Dermis microvascular lymphatic vessel endothelial cell (primary cell): ENCODE measurements around the gene UBTD2. TPM values are rescaled to one million over a fixed set of nuclear protein-coding genes. Genes with fewer than 3 reads are reported as not detected.
"Not testable (repeated sequence)": the region's sequence is repeated elsewhere in the genome, so short reads cannot be mapped to it uniquely, and the experiment has no call there.

ENCODE experiments used
- DNase-seq, 2 donors: peaks; one replicate each; pipeline versions ENCODE4 v3.0.0 to v3.0.0-alpha.2; 2010; ENCODE audit warnings: low read depth in 2 of 2
- total RNA-seq: library from RNA; depleted of rRNA; stranded (reverse); fragments of >200 nt; gene quantifications from 2 replicates; pipeline ENCODE4 v1.2.1, GENCODE V29; 2014

UBTD2 gene
- total RNA-seq, 1 donor from 2014 or later, result 15.7 TPM

DNA sequence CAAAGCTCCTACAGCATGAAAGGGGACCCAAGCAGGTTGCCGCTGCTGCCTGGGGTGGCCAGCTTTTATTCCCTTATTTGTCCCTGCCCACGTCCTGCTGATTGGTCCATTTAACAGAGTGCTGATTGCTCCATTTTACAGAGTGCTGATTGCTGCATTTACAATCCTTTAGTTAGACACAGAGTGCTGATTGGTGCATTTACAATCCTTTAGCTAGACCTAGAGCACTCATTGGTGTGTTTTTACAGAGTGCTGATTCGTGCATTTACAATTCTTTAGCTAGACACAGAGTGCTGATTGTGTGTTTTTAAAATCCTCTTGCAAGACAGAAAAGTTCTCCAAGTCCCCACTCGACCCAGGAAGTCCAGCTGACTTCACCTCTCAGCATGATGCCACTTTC lies 85.8 kb downstream of the UBTD2 start:
- not testable (repeated sequence) for DNase-seq

DNA sequence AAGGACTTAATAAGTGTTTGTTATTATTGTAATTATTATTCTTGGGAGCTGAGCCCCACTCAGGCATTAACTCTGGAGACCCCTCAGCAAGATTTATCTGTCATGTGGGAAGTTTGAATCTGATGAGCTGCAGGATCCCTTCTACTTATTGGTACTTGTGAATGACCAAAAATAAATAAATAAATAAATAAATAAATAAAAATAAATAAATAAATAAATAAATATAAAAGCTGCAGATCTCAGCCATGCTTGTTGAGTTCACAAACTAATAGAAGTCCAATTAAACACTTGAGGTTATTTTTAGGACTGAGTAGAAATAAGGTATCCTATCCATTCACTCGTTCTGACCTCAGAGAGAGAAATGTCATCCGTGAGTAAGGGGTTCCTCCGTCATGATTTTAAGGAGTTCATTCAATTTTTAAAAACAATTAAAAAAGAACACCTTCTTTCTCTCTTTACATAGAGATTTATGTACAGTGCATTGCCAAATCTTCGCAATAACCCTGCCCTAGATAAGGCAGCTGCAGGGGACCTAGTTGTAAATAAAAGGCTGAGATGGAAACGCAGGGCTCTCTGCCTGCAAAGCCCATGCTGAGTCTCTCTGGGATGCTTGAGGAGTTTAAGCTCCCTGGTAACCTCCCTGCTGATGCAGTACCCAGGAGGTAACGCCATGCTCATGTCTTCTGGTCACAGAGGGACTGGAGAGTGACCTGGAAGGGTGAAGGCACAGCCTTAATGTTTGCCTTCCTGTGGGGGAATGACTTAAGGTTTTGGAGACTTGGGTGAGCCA lies 88.4 kb downstream of the UBTD2 start:
- DNase-seq, result no peak

DNA sequence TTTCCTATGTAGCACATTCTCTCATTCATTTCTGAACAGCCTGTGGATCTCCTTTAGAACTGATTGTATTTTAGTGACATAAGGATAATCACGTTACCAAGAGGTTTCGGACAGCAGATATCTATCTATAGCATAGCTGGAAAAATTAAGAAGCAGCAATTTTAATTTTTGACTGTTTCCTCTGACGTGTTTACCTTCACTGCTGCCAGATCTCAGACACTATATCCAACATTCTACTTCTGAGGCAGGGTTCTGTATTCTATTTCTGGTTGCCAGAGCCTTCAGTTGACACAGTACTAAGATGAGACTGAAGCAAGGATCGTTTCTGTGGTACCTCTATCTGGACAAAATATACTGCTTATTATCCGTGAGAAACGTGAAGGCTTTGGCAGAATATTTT lies 89.7 kb downstream of the UBTD2 start, which contains the start of gene EFCAB9:
TSS of gene EFCAB9 (plus strand) at position 301 of the 400 bp plus-strand sequence. CDS start at position 302, 1 bp downstream.
- DNase-seq, result no peak

DNA sequence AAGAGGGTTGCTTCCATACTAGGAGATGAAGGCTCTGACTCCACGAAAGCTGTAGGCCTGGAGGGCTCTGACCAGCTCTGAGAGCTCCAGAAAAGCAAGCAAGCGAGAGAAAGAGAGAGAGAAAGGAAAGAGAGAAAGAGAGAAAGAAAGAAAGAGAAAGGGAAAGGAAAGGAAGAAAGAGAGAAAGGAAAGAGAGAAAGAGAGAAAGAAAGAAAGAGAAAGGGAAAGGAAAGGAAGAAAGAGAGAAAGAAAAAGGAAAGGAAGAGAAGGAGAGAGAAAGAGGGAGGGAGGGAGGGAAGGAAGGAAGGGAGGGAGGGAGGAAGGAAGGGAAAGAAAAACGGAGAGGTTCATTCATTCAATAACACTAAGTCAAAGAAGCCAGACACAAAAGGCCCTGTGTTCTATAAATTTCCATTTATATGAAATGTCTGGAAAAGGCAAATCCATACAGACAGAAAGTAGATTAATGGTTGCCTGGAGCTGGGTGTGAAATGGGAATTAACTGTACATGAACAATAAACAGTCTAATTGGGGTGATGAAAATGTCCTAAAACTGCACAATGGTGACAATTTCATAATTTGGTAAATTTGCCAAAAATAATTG lies 93.8 kb downstream of the UBTD2 start:
- no peak for DNase-seq

DNA sequence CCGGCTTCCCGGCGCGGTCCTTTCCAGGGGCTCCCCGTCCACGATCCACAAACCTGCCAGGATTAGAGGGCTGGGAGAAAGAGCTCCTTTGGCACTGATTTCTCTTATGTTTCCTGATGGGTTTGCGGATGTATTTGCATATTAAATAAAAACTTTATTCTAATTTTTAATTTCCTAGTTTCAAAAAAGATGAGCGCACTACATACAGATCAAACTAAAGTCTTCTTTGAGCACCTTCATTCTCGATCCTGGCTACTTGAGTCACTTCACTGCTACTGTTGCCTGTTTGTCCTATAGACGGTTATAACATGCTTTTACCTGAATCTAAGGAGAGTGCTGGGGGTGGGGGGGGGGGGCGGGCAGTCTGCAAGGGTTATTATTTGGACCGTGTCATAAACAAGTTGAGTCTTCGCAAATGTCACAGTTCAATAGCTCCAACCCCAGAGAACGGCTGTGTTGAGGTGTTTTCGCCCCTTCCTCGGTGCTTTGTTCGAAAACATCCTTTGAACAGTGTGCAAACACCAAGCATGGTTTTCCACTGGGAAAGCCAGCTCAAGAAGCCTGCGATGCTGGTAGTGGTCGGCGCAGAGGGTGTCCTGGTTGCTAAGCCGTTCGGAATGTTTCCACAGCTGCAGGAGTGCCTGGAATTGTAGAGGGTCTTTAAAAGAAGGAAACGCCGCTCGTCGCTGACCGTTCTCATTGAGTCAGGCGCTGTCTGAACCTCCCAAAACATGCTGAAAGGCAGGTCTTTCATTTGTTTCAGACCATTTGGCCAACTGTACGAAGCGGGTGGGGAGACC lies 94.5 kb downstream of the UBTD2 start:
- DNase-seq, result no peak

DNA sequence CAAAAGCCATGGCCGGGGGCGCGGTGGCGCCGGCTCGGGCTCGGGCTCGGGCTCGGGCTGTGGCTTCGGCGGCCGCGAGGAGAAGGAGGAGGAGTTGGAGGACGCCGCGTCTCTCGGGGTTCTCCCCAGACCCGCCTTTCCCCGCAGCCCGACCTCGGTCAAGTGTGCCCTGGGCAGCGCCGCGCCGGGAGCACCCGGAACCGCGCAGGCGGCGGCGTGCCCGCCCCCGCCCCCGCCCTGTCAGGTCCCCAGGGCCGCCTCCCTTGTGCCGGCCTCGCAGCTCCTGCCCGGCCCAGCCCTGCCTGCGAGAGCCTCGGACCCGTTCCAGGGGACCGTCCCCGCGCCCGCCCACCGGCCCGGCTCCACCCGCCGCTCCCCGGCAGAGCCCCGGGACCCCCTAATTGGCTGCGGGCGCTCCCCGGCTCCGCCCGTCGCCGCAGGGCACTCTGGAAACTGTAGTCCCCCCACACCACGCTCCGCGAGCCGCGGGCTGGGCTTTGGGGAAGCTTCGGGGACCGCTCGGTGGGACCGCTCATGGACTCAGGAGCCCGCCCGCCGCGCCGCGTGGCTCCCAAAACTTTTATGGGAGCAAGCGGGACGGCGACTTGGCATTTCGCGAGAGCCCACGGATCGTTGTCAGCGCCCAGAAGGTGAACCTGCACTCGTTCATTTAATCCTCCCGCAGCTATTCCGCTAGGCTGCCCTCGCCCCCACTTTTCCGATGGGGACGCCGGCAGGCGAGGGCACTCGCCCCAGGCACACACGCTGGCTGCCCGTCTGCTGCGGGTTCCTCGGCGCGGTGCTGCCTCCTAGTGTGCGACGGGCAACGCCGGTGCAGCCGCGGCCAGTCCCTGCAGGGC lies 95.3 kb downstream of the UBTD2 start, which contains the start of gene STK10:
TSS of gene STK10 (minus strand) at position 192 of the 860 bp plus-strand sequence. CDS start at position 10, 182 bp downstream.
- DNase-seq, result peak; percentile 79 to 92

DNA sequence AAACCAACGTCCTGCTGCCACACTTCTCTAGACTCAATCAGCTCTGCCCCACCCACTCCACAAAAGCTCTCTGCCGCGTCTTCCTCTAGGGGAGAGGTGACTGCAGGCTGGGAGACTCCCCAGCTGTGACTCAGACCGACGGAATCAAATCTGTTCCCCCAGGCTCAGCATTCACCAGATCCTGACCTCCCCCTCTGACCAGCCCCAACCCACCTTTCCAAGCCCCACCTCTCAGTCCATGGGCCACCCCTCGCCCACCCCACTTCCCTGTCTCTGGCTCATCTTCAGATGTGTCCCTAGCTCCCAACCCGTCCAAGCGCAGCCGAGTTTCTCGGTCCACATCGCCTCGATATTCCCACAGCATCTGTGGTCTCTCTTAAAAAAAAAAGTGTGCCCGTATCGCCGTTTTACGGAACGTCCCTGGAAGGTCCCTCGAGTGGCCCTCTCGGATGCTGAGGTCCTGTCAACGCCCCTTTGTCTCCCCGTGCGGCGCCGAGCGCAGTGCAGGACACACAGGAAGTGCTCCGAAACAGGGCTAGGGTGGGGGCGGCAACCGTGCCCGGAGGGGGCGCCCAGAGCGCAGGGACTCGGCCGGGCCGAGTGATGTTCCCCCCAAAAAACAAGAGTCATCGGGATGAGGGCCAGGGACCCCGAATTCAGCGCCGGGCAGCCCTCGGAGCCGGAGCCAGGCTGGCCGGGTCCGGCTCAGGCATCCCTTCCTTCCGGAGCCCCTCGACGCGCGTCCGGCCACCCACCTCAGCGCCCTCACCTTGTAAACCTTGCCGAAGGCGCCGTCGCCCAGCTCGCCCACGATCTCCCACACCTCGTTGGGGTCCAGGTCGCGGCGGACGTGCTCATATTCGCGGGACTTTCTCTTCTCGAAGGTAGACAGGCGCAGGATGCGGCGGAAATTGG lies 96.2 kb downstream of the UBTD2 start:
- DNase-seq, result peak in 1 of 2 donors; percentile 82

DNA sequence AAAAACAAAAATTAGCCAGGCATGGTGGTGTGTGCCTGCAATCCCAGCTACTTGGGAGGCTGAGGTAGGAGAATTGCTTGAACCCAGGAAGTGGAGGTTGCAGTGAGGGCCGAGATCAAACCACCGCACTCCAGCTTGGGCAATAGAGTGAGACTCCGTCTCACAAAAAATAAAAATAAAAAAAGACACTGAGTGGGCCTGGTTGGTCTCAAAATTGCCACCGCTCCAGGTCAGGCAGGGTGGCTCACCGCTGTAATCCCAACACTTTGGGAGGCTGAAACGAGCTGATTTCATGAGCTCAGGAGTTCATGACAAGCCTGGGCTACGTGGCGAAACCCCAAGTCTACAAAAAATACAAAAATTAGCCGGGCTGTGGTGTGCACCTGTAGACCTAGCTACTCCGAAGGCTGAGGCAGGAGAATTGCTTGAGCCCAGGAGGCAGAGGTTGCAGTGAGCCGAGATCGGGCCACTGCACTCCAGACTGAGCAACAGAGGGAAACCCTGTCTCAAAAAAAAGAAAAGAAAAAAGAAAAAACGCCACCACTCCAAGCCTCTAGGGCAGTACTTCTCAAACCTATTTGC lies 97.4 kb downstream of the UBTD2 start:
- DNase-seq, result no peak

DNA sequence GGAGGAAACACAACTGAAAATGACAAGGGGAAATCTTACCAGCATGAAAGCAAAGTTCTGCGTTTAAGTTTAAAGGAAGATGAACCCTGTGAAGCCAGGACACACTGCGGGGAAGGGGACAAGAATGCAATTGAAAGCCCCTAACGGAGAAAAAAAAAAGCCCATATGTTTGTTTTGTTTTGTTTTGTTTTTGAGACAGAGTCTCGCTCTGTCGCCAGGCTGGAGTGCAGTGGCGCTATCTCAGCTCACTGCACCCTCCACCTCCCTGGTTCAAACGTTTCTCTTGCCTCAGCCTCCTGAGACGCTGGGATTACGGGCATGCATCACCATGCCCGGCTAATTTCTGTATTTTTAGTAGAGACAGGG lies 98.5 kb downstream of the UBTD2 start:
- no peak for DNase-seq

DNA sequence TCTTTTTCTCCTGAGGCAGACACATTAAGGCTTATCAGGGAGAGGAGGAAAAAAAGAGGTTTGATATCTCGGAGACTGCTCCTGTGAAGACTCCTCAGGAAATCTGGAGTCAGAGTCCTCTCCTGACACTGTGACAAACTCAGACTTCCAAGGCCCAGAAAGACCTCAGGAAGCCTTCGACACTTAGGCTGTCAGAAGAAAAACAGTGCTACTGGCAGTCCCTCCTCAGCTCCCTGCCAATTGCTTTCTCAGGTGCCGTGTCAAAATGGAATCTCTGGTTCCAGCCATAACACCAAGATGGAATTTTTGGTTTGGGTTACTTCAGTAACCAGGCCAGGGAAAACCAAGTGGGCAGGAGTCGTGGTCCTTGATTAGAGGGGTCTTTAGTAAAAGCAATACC lies 99.7 kb downstream of the UBTD2 start:
- DNase-seq, result no peak

DNA sequence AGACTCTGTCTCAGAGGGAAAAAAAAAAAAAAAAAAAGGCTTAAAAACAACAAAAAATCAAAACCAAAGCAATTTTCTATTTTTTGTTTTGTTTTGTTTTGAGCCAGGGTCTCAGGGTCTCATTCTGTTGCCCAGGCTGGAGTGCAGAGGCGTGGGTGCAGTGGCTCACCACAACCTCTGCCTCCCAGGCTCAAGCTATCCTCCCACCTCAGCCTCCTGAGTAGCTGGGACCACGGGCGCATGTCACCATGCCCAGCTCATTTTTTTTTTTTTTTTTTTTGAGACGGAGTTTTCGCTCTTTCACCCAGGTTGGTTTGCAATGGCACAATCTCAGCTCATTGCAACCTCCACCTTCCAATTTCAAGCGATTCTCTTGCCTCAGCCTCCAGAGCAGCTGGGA lies 101.3 kb downstream of the UBTD2 start:
- DNase-seq, result no peak

DNA sequence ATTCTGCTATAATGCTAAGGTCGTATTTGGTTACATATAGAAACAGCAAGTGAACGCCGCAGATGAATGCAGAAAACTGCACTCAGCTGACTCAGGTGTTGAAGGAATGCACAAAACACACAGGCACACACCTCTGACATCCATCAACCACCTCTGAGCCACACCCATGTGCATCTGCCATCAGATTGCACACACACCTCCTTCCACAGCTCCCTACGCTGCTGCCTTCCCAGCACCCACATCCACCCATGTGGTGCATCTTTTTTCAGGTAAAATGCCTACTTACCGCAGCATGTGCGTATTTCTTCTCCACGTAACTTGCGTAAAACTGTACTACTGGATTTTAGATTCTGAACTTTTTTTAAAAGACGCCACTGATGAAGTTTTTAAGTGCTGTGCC lies 102.6 kb downstream of the UBTD2 start:
- no peak for DNase-seq

DNA sequence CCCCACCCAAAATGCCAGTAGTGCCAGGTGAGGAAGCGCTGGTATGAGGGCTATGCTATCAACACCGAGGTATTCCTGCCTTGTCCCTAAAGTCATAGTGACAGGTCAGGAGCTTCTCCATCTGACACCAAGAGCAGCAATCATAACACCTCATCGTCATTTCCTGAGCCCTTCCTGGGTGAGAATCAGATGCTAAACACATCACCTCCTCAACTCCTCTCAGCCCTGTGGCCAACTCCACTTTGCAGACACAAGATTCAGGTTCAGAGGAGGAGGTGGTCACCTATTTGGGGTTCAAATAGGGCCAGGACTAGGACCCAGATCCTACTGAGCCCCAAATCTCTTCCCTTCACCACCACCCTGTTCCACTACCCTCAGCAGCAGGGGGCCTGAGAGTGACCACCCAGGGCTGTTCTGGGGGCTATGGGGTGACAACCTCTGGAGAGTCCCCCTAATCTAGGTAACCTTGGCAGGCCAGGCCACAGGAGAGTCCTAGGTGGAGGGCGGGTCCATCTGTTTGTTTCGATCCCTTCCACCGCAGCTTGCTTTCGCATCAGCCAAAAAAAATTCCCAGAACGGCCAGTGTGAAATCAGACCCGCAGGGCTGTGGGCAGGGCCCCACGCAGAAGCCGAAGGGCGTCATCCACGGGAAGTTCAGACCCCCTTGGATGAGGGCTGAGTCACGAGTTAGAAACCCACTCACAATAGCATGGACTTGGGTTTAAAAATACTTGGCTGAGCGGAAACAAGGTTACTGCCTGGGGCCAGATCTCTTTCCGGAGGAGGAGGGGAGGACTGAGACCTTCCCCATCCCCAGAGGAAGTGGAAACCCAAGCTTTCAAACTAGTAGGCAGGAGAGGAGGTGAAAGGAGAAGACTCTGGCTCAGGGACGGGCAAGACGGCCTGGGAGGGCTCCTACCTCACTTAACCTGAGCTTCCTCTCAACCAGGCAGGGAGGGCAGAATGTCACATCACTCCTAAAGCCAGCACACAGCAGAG lies 104.3 kb downstream of the UBTD2 start:
- peak; percentile 50 to 82 for DNase-seq

DNA sequence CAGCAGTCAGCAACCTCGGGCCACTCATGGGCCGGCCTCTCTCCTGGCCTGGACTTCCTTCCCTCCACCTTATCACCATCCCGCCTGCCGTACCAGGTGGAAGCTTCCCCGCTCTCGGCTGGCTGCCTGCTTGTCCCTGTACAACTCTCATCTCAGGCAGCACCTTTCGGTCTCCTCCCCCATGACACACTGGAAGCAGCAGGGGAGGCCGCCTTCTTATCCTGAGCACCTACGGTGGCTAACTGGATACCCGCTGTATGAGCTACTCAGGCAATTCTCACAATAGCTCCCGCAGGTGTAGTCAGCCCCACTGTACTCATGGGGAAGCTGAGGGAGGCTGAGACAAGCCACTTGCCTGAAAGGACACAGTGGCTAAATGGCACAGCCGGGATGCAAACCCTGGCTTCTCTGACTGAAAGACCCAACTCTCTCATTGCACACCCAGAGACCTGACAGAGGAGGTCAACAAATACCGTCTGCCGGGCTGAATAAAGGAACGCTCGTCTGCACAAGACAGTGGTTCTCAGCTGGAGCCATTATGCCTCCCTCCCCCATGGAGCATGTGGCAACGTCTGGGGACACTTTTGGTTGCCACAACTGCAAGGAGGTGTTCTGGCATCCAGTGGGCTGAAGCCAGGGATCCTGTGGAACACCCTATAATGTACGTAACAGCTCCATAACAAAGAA lies 105.1 kb downstream of the UBTD2 start:
- peak in 1 of 2 donors; percentile 29 for DNase-seq

DNA sequence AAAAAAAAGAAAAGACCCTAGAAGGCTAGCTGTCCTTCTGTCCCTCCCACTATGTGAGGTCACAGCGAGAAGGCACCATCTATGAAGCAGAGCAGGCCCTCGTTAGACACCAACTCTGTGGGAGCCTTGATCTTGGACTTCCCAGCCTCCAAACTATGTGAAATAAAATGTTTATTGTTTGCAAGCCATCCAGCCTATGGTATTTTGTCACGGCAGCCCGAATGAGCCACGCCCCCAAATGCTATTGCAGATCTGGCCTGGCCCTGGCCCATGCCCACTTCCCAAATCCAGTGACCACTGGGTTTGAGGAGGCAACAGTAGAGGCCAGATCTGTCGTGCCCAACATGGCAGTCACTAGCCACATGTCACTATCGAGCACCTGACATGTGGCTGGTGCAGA lies 106.4 kb downstream of the UBTD2 start:
- DNase-seq, result no peak

DNA sequence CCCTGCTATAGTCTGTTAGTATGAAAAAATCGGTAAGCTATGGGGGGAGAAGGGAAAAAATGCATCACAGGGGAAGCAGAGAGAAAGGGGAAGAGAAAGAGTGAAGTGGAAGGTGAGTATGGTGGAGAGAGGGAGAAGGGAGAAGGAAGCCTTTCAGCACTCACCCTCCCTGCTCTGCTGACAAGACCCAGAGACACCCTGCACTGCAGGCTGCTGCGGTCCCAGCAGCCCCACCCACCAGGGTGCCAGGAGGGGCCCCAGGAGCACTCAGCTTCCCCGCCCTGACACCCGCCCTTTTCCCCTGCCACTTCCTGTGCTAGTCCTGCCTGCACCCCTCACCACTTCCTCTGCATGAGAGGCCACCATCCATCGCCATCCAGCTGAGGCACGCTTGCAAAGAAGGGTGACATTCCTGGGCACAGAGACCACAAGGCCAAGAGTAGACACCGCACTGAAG lies 108.3 kb downstream of the UBTD2 start:
- DNase-seq, result no peak

DNA sequence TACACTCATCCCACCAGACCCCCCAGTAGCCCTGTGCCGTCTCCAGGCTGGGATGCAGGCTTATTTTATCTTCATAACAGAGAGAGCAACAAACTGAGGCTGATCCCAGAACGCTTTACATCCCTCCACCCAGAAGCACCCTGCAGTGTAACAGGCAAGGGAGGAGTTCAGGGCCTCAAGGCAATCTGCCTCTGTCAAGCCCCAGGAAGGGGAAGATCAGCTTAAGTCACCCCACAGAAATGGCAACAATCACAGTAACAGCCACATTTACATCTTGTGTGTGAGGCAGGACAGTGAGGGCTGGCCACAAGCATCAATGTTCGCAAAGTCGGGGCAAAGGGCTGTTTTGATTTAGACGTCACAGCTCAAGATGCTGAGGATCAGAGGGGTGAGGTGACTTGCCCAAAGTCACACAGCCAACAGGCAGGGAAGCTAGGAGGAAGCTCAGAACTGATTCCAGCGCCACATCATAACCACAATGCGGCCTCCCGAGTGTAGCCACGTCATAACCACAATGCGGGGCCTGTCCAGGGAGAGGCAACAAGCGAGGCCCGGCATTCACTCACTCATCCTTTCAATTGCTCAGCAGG lies 109.9 kb downstream of the UBTD2 start:
- no peak for DNase-seq
